ENCODE measurements around the gene MYDGF.
A peak's percentile ranks its signal among the peaks of the same experiment; 100 is the strongest.
"Not testable (repeated sequence)": the region's sequence is repeated elsewhere in the genome, so short reads cannot be mapped to it uniquely, and the experiment has no call there.

MYDGF gene

GRCh38 chr19:4669723-4670480 lies at the start of gene MYDGF:
Gene MYDGF, minus strand, starts transcription at chr19:4670342. Its CDS starts 8 bp downstream, at chr19:4670334.
- FAIRE-seq (peak; percentile 84), DNase-seq (ENCODE audit: extremely low spot score, insufficient read length, low read depth) (peak; percentile 99)

- FAIRE-seq (no peak), DNase-seq (ENCODE audit: extremely low spot score, insufficient read length, low read depth) (no peak)
These were observed 49.3 kb upstream of the MYDGF start for GRCh38 chr19:4719499-4719866.

DNA sequence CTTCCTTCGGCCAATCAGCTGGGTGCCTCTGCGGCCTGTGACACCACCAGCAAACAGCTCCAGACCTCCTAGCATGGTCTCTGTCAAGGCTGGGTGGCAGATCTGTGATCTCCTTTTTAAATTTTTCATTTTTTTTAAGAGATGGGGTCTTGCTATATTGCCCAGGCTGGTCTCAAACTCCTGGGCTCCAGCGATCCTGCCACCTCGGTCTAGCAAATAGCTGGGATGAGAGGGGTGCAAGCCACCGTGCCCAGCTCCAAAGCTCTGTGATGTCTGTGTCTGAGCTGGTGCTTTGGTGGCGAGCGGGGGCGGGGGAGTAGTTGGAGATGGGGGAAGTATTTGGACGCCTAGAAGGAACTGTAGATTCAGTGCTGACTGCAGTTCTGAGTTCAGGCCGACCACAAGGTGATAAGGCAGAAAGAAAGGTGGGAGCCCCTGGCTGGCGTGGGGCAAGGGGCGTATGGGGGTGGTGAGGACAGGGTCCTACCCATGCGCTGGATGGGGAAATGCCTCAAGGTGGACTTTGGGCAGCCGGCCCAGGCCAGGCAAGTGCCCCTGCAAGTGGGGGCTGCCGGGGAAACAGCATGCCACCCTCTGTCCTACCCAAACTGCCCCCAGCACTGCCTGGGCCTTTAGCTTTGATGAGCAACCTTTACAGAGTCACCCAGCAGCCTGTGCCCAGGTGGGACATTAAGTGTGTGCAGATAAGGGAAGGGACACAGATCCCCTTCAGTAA lies 48.0 kb upstream of the MYDGF start:
- FAIRE-seq (no peak), DNase-seq (ENCODE audit: extremely low spot score, insufficient read length, low read depth) (no peak)

DNA sequence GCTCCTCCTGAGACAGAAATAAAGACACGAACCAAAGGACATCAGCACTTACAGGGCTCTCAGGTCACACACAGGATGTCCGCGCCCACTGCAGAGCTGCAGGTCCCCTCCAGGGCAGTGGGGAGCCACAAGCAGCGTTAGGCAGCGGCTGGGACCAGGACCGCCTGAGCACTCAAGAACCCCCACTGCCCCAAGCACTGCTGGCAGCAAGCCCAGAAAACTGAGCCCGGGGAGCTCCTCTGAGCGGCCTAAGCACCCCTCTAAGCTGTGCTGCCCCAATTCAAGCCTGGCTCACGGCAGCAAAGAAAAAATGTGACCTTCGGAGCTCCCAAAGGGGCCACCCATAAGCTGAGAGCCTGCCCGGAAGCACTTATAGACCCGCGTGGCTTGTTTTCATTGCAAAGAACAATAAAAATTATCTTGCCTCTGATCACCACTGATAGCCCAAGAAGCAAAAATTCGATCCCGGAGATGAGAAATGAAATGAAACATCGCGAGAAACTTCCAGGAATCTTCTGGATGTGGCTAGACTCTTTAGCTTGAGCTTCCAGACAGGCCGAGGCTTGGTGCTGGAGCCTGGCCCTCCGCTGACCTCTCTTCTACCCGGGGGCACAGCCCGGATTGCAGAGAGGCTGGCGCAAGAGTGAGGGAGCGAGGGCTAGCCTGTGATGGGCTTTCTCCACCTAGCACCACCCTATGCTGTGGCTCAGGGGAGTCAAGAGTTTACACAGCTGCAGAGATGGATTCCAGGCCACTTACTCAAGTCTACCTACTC lies 47.2 kb upstream of the MYDGF start:
- DNase-seq (ENCODE audit: extremely low spot score, insufficient read length, low read depth) (no peak), FAIRE-seq (no peak)

GRCh38 chr19:4715529-4716221 lies 45.5 kb upstream of the MYDGF start:
- no peak for DNase-seq (ENCODE audit: extremely low spot score, insufficient read length, low read depth)
- no peak for FAIRE-seq

GRCh38 chr19:4715178-4715528 lies 45.0 kb upstream of the MYDGF start:
- DNase-seq (ENCODE audit: extremely low spot score, insufficient read length, low read depth) = not testable (repeated sequence)

DNA sequence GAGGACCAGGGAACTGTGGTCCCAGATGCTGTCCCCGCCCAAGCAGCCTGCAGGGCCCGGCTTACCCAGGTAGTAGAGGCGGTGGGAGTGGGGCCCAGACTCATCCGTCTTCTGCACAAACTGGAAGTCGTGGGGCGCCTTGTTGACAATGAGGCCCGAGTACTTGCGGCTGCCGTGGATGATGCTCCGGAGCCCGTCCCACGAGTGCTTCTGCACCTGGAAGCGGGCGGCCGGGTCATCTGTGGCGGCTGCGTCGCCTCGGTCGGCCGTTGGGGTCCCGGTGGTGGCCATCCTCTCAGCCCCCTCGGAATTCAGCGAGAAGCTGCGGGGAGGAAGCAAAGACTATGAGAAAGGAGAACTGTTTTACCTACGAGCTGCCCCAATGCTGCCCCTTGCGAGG lies 43.9 kb upstream of the MYDGF start:
- FAIRE-seq (no peak), DNase-seq (ENCODE audit: extremely low spot score, insufficient read length, low read depth) (no peak)

More at GRCh38 chr19:4715178-4715528, 45.0 kb upstream of the MYDGF start:
- FAIRE-seq = not testable (repeated sequence)

DNA sequence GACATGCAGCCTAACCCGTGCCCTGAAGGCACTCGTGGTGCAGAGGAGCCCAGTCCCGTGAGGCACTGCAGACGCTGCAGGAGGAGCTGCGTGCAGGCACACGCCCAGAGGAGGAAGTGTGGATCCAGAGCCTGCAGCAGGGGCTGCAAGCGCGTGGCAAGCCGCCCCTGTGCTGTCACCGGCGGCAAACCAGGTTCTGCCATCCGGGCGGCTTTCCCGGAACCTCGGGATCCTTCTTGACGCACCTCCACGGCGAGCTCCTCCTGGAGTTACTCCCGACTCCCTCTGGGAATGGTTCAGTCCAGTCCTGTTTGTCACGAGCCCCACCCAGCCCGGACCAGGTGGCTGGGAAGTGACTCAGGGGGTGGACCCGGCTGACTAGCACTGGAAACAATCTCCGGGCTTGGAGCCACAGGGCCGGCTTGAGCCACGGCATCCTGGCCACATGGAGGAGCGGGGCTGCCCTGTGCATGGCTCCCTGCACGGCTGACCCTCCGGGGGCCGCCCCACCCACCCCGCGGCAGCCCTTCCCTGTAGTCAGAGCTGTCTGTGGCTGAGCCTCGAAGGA lies 43.3 kb upstream of the MYDGF start:
- FAIRE-seq = no peak
- no peak for DNase-seq (ENCODE audit: extremely low spot score, insufficient read length, low read depth)

DNA sequence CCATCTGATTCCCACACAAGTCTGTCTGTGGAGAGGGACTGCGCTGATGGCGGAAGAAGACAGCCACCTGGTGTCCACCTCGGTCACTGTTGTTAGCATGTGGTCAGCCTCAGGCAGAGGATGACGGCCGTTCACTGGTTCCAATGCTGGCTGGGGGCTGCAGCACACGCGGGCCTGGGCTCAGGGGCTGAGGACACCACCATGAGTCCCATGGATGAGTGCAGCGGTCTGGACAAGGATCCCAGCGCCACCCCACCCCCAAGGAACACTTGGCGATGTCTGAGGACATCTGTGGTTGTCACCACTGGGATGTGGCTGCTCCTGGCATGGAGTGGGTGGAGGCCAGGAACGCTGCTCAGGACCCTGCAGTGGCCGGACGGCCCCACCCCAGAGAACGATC lies 42.6 kb upstream of the MYDGF start:
- DNase-seq (ENCODE audit: extremely low spot score, insufficient read length, low read depth) (no peak), FAIRE-seq (no peak)

DNA sequence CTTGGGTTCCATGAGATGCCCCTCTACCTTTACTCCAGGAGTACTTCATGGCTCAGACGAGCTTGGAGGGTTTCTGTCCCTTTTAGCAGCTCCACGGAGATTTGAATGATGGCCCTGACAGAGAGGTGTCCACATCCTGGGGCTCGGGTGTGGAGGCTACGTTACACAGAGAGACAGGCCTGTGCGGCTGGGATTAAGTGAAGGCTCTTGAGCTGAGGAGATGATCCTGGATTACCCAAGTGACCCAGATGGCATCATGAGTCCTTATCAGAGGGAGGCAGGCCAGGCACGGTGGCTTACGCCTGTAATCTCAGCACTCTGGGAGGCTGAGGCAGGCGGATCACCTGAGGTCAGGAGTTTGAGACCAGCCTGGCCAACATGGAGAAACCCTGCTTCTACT lies 41.1 kb upstream of the MYDGF start:
- DNase-seq (ENCODE audit: extremely low spot score, insufficient read length, low read depth) = no peak
- FAIRE-seq = no peak

DNA sequence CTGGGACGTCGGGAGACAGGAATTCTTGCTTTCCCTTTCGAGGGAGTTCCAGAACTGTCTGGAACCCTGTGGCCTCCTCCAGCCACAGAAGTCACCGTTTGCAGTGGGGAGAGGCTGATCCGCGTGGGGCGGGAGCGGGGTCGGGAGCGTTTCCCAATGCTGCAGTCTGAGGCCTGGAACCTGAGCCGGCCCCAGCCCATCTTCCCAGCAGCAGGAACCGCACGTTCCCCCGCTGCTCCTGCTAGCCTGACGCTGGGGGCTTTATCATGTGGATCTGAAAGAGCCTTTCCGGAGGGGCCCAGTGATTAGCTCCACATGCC lies 40.1 kb upstream of the MYDGF start:
- FAIRE-seq (no peak), DNase-seq (ENCODE audit: extremely low spot score, insufficient read length, low read depth) (no peak)

DNA sequence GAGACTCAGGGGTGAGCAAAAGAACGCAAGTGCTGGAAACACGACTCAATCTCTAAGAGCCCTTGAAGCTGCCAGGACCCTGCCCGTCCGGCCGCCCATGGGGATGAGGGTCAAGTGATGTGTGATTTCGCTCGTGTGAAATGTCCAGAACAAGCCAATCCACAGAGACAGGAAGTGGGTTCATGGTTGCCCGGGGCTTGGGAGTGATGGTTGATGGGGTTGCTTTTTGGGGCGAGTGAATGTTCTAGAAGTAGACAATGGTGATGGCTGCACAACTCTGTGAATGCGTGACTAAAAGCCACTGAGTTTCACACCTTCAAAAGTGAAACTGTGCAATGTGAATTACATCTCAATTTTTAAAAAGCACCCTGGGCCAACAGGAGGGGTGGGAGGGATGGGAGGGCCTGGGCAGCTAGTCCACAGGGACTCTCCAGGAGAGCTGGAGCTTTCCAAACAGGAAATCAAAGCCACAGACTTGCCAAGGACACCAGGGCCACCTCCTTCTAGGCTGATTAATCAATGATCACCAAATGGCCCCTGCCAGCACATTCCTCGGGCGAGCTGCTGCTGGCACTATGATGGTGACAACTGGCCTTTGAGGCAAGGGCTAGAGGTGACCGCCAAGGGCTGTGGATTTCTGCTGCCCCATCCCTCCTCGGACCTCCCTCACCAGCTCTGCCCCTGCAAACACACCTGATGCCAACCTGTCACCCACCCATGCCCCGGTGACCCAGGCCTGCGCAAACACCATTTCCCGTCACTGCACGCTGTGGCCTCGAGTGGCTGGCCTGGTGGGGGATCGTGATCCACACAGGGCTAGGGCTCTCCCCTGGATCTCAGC lies 39.5 kb upstream of the MYDGF start:
- FAIRE-seq (peak; percentile 77), DNase-seq (ENCODE audit: extremely low spot score, insufficient read length, low read depth) (no peak)

GRCh38 chr19:4707956-4708650 lies 38.0 kb upstream of the MYDGF start:
- FAIRE-seq (no peak), DNase-seq (ENCODE audit: extremely low spot score, insufficient read length, low read depth) (no peak)

GRCh38 chr19:4707322-4707721 lies 37.2 kb upstream of the MYDGF start:
- FAIRE-seq = no peak
- no peak for DNase-seq (ENCODE audit: extremely low spot score, insufficient read length, low read depth)

- FAIRE-seq = no peak
- DNase-seq (ENCODE audit: extremely low spot score, insufficient read length, low read depth) = no peak
These were observed 35.4 kb upstream of the MYDGF start for GRCh38 chr19:4705413-4706131.

- DNase-seq (ENCODE audit: extremely low spot score, insufficient read length, low read depth) = no peak
- no peak for FAIRE-seq
These were observed 34.2 kb upstream of the MYDGF start for GRCh38 chr19:4704317-4704673.

DNA sequence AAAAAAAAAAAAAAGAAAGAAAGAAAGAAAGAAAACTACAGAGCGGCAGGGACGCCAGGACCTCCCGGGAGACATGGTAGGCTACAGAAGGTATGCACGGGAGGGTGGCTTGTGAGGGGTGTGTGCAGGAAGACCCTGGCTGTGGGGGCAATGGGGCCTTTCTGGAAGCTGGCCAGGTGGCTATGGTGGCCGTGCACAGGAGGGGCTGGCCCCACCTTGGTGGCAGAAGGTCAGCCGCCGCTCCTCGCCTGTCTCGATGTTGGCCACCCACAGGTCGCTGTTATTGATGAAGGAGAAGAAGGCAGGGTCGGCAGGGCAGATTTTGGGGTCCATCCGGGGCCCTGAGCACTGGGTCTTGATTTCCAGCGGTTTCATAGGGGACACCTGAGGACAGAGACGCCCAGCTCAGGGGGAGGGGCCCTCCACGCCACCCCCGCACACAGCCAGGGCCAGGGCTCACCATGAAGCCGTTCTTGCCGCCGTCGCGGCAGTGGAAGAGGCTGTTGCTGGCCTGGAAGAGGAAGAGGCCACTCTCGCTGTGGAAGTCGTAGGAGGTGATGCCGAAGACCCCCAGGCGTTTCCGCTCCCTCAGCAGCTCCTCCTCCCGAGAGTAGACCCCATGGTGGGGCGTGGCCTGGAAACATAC lies 33.7 kb upstream of the MYDGF start:
- no peak for FAIRE-seq

DNA sequence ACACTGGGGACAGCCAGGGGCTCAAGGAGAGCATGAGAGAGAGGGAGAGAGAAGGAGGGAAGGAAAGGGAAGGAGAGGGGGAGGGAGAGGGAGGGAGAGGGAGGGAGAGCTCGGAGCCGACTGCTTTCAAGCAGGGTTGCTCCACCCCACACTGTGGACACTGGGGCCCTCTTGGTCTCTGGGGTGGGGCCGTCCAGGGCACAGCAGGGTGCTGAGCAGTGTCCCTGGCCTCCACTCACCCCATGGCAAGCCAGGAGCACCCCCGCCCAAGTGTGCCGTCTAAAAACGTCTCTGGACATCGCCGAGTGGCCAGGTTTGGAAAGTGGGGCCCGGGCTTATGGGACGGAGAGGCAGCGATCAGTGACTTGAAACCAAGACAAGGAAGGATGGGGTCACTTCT lies 32.6 kb upstream of the MYDGF start:
- DNase-seq (ENCODE audit: extremely low spot score, insufficient read length, low read depth) (no peak), FAIRE-seq (no peak)

More for the DNA sequence above, 33.7 kb upstream of the MYDGF start:
- no peak for DNase-seq (ENCODE audit: extremely low spot score, insufficient read length, low read depth)
